IMR-90 (cell line): ENCODE data around the gene CASP8AP2. TPM values are rescaled to one million over a fixed set of nuclear protein-coding genes. Genes with fewer than 3 reads are reported as not detected.

Experiments
- ATAC-seq: fragments of 200-7000 bp; cut with Tn5 transposase; 2 replicates; pipeline ENCODE4 v1.9.1; 2020; ENCODE audit warnings: low read depth, mild to moderate bottlenecking, moderate library complexity
- BruUV-seq: library from RNA; stranded (reverse); fragments of 400-500 nt; replicated peaks from 2 replicates; lab custom pipeline; 2021; lab: Mats Ljungman, UMichigan
- CTCF ChIA-PET: fragments of 300-600 bp; formaldehyde crosslinking; extraction: SDS; loops from one replicate; lab custom pipeline; 2021; ENCODE audit warnings: antibody characterized with exemption; lab: Yijun Ruan, JAX
- POLR2A ChIA-PET: fragments of 300-600 bp; sonication (Branson Sonifier 250); formaldehyde crosslinking; loops from one replicate; lab custom pipeline; 2022; ENCODE audit warnings: antibody characterized with exemption; ENCODE audit not compliant: unreplicated experiment; lab: Charles Lee
- DNase-seq: peaks from one replicate; pipeline ENCODE4 v3.0.0; 2013
- H2AFZ ChIP-seq: replicated peaks from 2 replicates; pipeline ENCODE3; 2013; ENCODE audit warnings: low read length, mild to moderate bottlenecking; ENCODE audit not compliant: poor library complexity
- H2AK5ac ChIP-seq: 2 replicates; pipeline ENCODE4 v1.6.1; 2013; ENCODE audit warnings: low read depth, low read length, inconsistent platforms
- H2AK9ac ChIP-seq: replicated peaks from 2 replicates; pipeline ENCODE3; 2013; ENCODE audit warnings: mild to moderate bottlenecking, low read depth, low read length, moderate library complexity; ENCODE audit not compliant: poor library complexity
- H2BK120ac ChIP-seq: 2 replicates; pipeline ENCODE4 v1.6.1; 2013; ENCODE audit warnings: low read depth, low read length, inconsistent platforms
- H2BK15ac ChIP-seq: 3 replicates; pipeline ENCODE4 v1.6.1; 2013; ENCODE audit warnings: low read depth, low read length, inconsistent platforms
- H2BK20ac ChIP-seq: 2 replicates; pipeline ENCODE4 v1.6.1; 2013; ENCODE audit warnings: low read depth, mild to moderate bottlenecking, inconsistent platforms, low read length, moderate library complexity
- H2BK5ac ChIP-seq: 2 replicates; pipeline ENCODE4 v1.6.1; 2013; ENCODE audit warnings: mild to moderate bottlenecking, low read depth, low read length, inconsistent platforms; ENCODE audit not compliant: poor library complexity, severe bottlenecking
- H3K14ac ChIP-seq: replicated peaks from 2 replicates; pipeline ENCODE4 v1.6.1; 2013; ENCODE audit warnings: low read depth, low read length, inconsistent platforms
- H3K18ac ChIP-seq: 2 replicates; pipeline ENCODE4 v1.6.1; 2013; ENCODE audit warnings: low read depth, low read length, control low read depth
- H3K23ac ChIP-seq: 2 replicates; pipeline ENCODE4 v1.6.1; 2013; ENCODE audit warnings: low read depth, low read length, inconsistent platforms
- H3K27ac ChIP-seq: 2 replicates; pipeline ENCODE4 v1.5.1; 2013; ENCODE audit warnings: mild to moderate bottlenecking, control low read depth, low read length; ENCODE audit not compliant: insufficient read depth
- H3K27me3 ChIP-seq: 2 replicates; pipeline ENCODE4 v1.6.1; 2013; ENCODE audit warnings: low read length; ENCODE audit not compliant: control insufficient read depth, insufficient read depth
- H3K36me3 ChIP-seq: 2 replicates; pipeline ENCODE4 v1.6.1; 2013; ENCODE audit warnings: low read length, mixed read lengths; ENCODE audit not compliant: control insufficient read depth, insufficient read depth
- H3K4ac ChIP-seq: 2 replicates; pipeline ENCODE4 v1.6.1; 2013; ENCODE audit warnings: low read depth, low read length, inconsistent platforms
- H3K4me1 ChIP-seq: 2 replicates; pipeline ENCODE4 v1.6.1; 2013; ENCODE audit warnings: low read length, mixed read lengths; ENCODE audit not compliant: control insufficient read depth, insufficient read depth
- H3K4me2 ChIP-seq: 2 replicates; pipeline ENCODE4 v1.6.1; 2013; ENCODE audit warnings: low read depth, mild to moderate bottlenecking, control low read depth, low read length, moderate library complexity
- H3K4me3 ChIP-seq: 2 replicates; pipeline ENCODE4 v1.5.1; 2013; ENCODE audit warnings: low read depth, mild to moderate bottlenecking, control low read depth, low read length, moderate library complexity; ENCODE audit not compliant: insufficient read depth
- H3K56ac ChIP-seq: 2 replicates; pipeline ENCODE4 v1.6.1; 2013; ENCODE audit warnings: low read length, inconsistent platforms; ENCODE audit not compliant: insufficient read depth; ENCODE audit errors: extremely low read depth
- H3K79me1 ChIP-seq, 2 experiments: 2 replicates each; pipeline ENCODE4 v1.6.1; 2013; ENCODE audit warnings: low read length in 2 of 2, inconsistent platforms in 1 of 2, low read depth in 1 of 2
- H3K9ac ChIP-seq: 2 replicates; pipeline ENCODE4 v1.6.1; 2013; ENCODE audit warnings: low read depth, low read length, control low read depth
- H3K9me1 ChIP-seq: 2 replicates; pipeline ENCODE4 v1.6.1; 2013; ENCODE audit warnings: low read length, inconsistent platforms; ENCODE audit not compliant: insufficient read depth
- H3K9me3 ChIP-seq: 2 replicates; pipeline ENCODE4 v1.6.1; 2013; ENCODE audit warnings: low read length; ENCODE audit not compliant: control insufficient read depth, insufficient read depth
- H4K20me1 ChIP-seq: 2 replicates; pipeline ENCODE4 v1.6.1; 2013; ENCODE audit warnings: low read length, inconsistent platforms; ENCODE audit not compliant: insufficient read depth
- H4K5ac ChIP-seq: 2 replicates; pipeline ENCODE4 v1.6.1; 2013; ENCODE audit warnings: mild to moderate bottlenecking, low read depth, low read length, control low read depth
- H4K8ac ChIP-seq, 2 experiments: 2 replicates each; pipeline ENCODE4 v1.6.1; 2013; ENCODE audit warnings: low read depth in 2 of 2, low read length in 2 of 2, control low read depth in 1 of 2, inconsistent platforms in 1 of 2
- H4K91ac ChIP-seq: 2 replicates; pipeline ENCODE4 v1.6.1; 2013; ENCODE audit warnings: low read depth, low read length, inconsistent platforms; ENCODE audit not compliant: insufficient read depth
- BHLHE40 ChIP-seq: fragments of 150-350 bp; IDR thresholded peaks from 2 replicates; pipeline ENCODE4 v1.6.1; 2016; ENCODE audit warnings: mild to moderate bottlenecking, low read depth, low read length
- CEBPB ChIP-seq: IDR thresholded peaks from 2 replicates; pipeline ENCODE4 v1.6.1; 2012; ENCODE audit warnings: low read depth, low read length, improper control_type of control experiment
- CHD1 ChIP-seq: IDR thresholded peaks from 2 replicates; pipeline ENCODE4 v1.6.1; 2012; ENCODE audit warnings: low read depth, low read length, improper control_type of control experiment
- CTCF ChIP-seq: conservative IDR thresholded peaks from 2 replicates; pipeline ENCODE4 v1.5.1; 2012; ENCODE audit warnings: mild to moderate bottlenecking, low read depth, low read length, improper control_type of control experiment
- FOS ChIP-seq: fragments of 150-350 bp; IDR thresholded peaks from 2 replicates; pipeline ENCODE4 v1.6.1; 2016; ENCODE audit warnings: low read depth, low read length
- MAFK ChIP-seq: IDR thresholded peaks from 2 replicates; pipeline ENCODE4 v1.6.1; 2012; ENCODE audit warnings: low read depth, low read length, improper control_type of control experiment
- NFE2L2 ChIP-seq: fragments of 150-350 bp; IDR thresholded peaks from 2 replicates; pipeline ENCODE4 v1.6.1; 2016; ENCODE audit warnings: low read depth, mild to moderate bottlenecking, low read length
- POLR2A ChIP-seq: IDR thresholded peaks from 2 replicates; pipeline ENCODE4 v1.6.1; 2012; ENCODE audit warnings: mild to moderate bottlenecking, low read depth, low read length
- RAD21 ChIP-seq: IDR thresholded peaks from 2 replicates; pipeline ENCODE4 v1.6.1; 2012; ENCODE audit warnings: low read length, improper control_type of control experiment
- RCOR1 ChIP-seq: IDR thresholded peaks from 2 replicates; pipeline ENCODE4 v1.6.1; 2012; ENCODE audit warnings: mild to moderate bottlenecking, low read length, improper control_type of control experiment; ENCODE audit not compliant: insufficient replicate concordance
- RFX5 ChIP-seq: IDR thresholded peaks from 2 replicates; pipeline ENCODE4 v1.8.0; 2012; ENCODE audit warnings: low read depth, mild to moderate bottlenecking, low read length, moderate library complexity
- SMC3 ChIP-seq: fragments of 150-350 bp; IDR thresholded peaks from 2 replicates; pipeline ENCODE4 v1.6.1; 2016; ENCODE audit warnings: low read depth, mild to moderate bottlenecking, antibody characterized with exemption, low read length, moderate library complexity
- USF2 ChIP-seq: fragments of 150-350 bp; IDR thresholded peaks from 2 replicates; pipeline ENCODE4 v1.6.1; 2017; ENCODE audit warnings: mild to moderate bottlenecking, antibody characterized with exemption, low read length, low read depth
- whole genome bisulfite sequencing, 2 experiments: methylation state at CpG; one replicate each; pipeline versions ENCODE4 v1.1.5 to v1.1.7; 2013; ENCODE audit warnings: missing lambda C conversion rate in 2 of 2; ENCODE audit not compliant: insufficient read length in 1 of 2; ENCODE audit errors: extremely low coverage in 2 of 2; 5-methylcytosine and 5-hydroxymethylcytosine counted together
- dilution Hi-C: fragments of 300-500 bp; cut with HindIII; formaldehyde crosslinking; loops from one replicate; pipeline ENCODE4 v1.14.3; 2018; ENCODE audit warnings: low sequenced_read_pairs; ENCODE audit not compliant: unreplicated experiment
- in situ Hi-C: fragments of 300-500 bp; cut with MboI; formaldehyde crosslinking; loops from 3 replicates; pipeline ENCODE4 v1.14.3; 2019; ENCODE audit warnings: low sequenced_read_pairs, inconsistent platforms, mixed read lengths
- intact Hi-C: fragments of 100-400 bp; cut with micrococcal nuclease; formaldehyde crosslinking; loops from 2 replicates; pipeline ENCODE4 v1.10.0; 2022
- polyA plus RNA-seq, 3 experiments: library from polyadenylated mRNA; depleted of rRNA; stranded (reverse); fragments of >200 nt; gene quantifications; 2 replicates each; pipeline ENCODE4 v1.2.3, GENCODE V29; 2012; ENCODE audit warnings: low replicate concordance in 1 of 3
- total RNA-seq: library from RNA; depleted of rRNA; stranded (reverse); fragments of >200 nt; gene quantifications from 2 replicates; pipeline ENCODE4 v1.2.3, GENCODE V29; 2012

Gene CASP8AP2
- total and polyA plus RNA-seq, 2 of the 4 experiments (the other 2 are of a cell fraction) = 5.0 to 11.1 TPM

GRCh38 chr6:89830170-89830809 lies 610 bp downstream of the CASP8AP2 start:
- WGBS, 2 experiments = no CpG with 5 or more reads among the region's 15 CpGs
- H4K5ac ChIP-seq = peak overlapping the region; percentile 2; the same call in 1 of the 2 replicates
- ChIA-PET CTCF (no interaction called here), POLR2A (no interaction called here)
- TSS peak; percentile 32 for BruUV-seq
- no peak overlapping the region for H2BK120ac ChIP-seq
- in situ Hi-C loops (no loop called here), intact Hi-C loops (no loop called here), dilution Hi-C loops (no loop called here)
- peak overlapping the region; percentile 79 for H3K23ac ChIP-seq
- TF ChIP-seq SMC3 (no peak), FOS (no peak), NFE2L2 (no peak), RFX5 (no peak), CEBPB (no peak), CTCF (no peak), RAD21 (no peak), POLR2A (no peak), MAFK (no peak), USF2 (no peak), RCOR1 (no peak), BHLHE40 (no peak), CHD1 (no peak)
- H3K4me3 ChIP-seq = peak overlapping the region; percentile 70
- H3K27me3 ChIP-seq = no peaks in the 10 kb centered on the region
- peak overlapping the region; percentile 98 for H3K4me2 ChIP-seq
- peaks cover 3% of the 10 kb centered on the region for H3K36me3 ChIP-seq
- H3K4ac ChIP-seq = peak overlapping the region; percentile 81
- H2BK5ac ChIP-seq = peak overlapping the region; percentile 41
- peaks cover 3% of the 10 kb centered on the region for H3K4me1 ChIP-seq
- H2AFZ ChIP-seq = peak overlapping the region; percentile 98
- H2BK15ac ChIP-seq = no peak overlapping the region
- peak overlapping the region; percentile 62 for H3K14ac ChIP-seq
- no peak overlapping the region for H3K18ac ChIP-seq
- H3K9me3 ChIP-seq = no peaks in the 10 kb centered on the region
- no peak for ATAC-seq
- H3K9me1 ChIP-seq = 0 out of 2 replicates have a peak, but pooled peaks cover 2% of the 10 kb centered on the region
- H3K79me1 ChIP-seq = peaks cover 13 to 26% of the 10 kb centered on the region in 2 experiments
- peak overlapping the region; percentile 62 for H3K27ac ChIP-seq
- no peak overlapping the region for H2BK20ac ChIP-seq
- peak overlapping the region; percentile 28 to 82; a peak in 3 of 4 replicates for H4K8ac ChIP-seq
- peak overlapping the region; percentile 75 for H3K9ac ChIP-seq
- H4K20me1 ChIP-seq = no peaks in the 10 kb centered on the region
- peak overlapping the region; percentile 59 for H3K56ac ChIP-seq
- 0 out of 2 replicates have a peak overlapping the region, but pooled peaks have one; percentile 45 for H4K91ac ChIP-seq
- H2AK5ac ChIP-seq = peak overlapping the region; percentile 41; the same call in 1 of the 2 replicates
- no peak for DNase-seq
- H2AK9ac ChIP-seq = peak overlapping the region; percentile 88
